ENCODE results near the gene LILRA1.

DNA sequence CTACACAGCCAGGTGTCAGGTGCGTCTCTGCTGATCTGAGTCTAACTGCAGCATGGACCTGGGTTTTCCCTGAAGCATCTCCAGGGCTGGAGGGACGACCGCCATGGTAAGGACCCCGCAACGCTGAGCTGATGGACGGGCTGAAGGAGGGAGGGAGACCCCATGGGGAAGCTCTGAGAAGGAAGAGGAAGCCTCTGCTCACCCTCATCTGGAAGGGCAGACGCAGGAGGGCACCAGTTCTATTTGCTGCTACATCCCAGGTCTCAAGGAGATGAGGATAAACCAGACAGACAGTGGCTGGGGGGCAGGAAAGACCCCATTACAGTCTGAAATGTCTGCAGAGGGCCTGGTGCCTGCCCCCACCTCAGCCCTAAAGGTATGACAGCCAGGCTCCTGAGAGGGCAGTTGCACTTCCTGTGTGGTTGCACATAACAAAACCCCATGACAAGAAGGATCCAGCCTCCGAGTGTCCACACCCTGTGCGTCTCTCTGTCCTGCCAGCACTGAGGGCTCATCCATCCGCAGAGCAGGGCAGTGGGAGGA, 20.0 kb upstream of the LILRA1 start, which contains the start of gene LILRA2:
- no peak for TF ChIP-seq POLR2A (IDR thresholded peaks at IDR 0.05)
- TF ChIP-seq, protein P1, sequence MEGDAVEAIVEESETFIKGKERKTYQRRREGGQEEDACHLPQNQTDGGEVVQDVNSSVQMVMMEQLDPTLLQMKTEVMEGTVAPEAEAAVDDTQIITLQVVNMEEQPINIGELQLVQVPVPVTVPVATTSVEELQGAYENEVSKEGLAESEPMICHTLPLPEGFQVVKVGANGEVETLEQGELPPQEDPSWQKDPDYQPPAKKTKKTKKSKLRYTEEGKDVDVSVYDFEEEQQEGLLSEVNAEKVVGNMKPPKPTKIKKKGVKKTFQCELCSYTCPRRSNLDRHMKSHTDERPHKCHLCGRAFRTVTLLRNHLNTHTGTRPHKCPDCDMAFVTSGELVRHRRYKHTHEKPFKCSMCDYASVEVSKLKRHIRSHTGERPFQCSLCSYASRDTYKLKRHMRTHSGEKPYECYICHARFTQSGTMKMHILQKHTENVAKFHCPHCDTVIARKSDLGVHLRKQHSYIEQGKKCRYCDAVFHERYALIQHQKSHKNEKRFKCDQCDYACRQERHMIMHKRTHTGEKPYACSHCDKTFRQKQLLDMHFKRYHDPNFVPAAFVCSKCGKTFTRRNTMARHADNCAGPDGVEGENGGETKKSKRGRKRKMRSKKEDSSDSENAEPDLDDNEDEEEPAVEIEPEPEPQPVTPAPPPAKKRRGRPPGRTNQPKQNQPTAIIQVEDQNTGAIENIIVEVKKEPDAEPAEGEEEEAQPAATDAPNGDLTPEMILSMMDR (IDR thresholded peaks at IDR 0.05), result no peak
